Measurements from ENCODE around the gene POLK.

DNA sequence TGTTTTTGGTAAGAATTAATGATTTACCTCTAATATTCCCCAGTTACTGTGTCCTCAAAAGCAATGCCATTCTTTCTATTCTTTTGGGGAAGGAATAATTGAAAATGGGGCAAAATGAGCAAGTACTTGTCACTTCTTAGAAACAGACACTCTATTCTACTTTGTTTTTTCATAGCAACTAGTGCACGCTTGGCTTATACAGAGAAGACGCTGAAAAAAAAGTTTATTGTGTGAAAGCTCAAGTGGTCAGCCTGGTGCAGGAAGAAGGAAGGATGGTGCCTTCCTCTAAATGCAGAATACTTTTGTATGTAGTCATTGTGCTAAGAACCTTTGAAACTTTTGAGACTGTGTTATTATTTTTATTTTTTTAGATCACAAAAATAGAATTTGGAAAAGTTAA is 129.1 kb downstream of the POLK start:
- TF ChIP-seq, protein P1, sequence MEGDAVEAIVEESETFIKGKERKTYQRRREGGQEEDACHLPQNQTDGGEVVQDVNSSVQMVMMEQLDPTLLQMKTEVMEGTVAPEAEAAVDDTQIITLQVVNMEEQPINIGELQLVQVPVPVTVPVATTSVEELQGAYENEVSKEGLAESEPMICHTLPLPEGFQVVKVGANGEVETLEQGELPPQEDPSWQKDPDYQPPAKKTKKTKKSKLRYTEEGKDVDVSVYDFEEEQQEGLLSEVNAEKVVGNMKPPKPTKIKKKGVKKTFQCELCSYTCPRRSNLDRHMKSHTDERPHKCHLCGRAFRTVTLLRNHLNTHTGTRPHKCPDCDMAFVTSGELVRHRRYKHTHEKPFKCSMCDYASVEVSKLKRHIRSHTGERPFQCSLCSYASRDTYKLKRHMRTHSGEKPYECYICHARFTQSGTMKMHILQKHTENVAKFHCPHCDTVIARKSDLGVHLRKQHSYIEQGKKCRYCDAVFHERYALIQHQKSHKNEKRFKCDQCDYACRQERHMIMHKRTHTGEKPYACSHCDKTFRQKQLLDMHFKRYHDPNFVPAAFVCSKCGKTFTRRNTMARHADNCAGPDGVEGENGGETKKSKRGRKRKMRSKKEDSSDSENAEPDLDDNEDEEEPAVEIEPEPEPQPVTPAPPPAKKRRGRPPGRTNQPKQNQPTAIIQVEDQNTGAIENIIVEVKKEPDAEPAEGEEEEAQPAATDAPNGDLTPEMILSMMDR (IDR thresholded peaks at IDR 0.05 in 8 of 11, conservative IDR thresholded peaks at IDR 0.05 in 3 of 11): no peak
- TF ChIP-seq POLR2AphosphoS5 (IDR thresholded peaks at IDR 0.05): no peak
